HepG2 (cell line): ENCODE results near the gene MOGAT3. TPM values are rescaled to one million over a fixed set of nuclear protein-coding genes. Genes with fewer than 3 reads are reported as not detected.

ENCODE experiments used
- KDM4B ChIP-seq: sonication (generic); formaldehyde crosslinking; IDR thresholded peaks from 2 replicates; pipeline ENCODE4 v1.4.0; 2020; ENCODE audit warnings: missing genetic modification reagents
- MTA3 ChIP-seq: sonication (generic); formaldehyde crosslinking; IDR thresholded peaks from 2 replicates; pipeline ENCODE4 v1.4.0; 2020; ENCODE audit warnings: missing genetic modification reagents
- POLR2AphosphoS5 ChIP-seq: IDR thresholded peaks from 2 replicates; pipeline ENCODE4 v1.6.1; 2012; ENCODE audit warnings: low read depth, low read length
- SOX13 ChIP-seq, 3 experiments: fragments of 450-650 bp in 1 of 3; sonication (generic) in 1 of 3; formaldehyde crosslinking in 1 of 3; IDR thresholded peaks in 2 of 3; conservative IDR thresholded peaks in 1 of 3; 2 replicates each; pipeline versions ENCODE4 v1.5.0 to v1.6.1; 2016 to 2020; ENCODE audit warnings: antibody characterized with exemption in 1 of 3, mild to moderate bottlenecking in 1 of 3, missing compliant biosample characterization in 1 of 3, missing genetic modification reagents in 1 of 3, moderate library complexity in 1 of 3
- TCF7L2 ChIP-seq: IDR thresholded peaks from 2 replicates; pipeline ENCODE4 v1.6.1; 2011; ENCODE audit warnings: mild to moderate bottlenecking, low read depth, low read length, moderate library complexity
- XRCC5 ChIP-seq: fragments of 200-400 bp; formaldehyde crosslinking; optimal IDR thresholded peaks from 2 replicates; pipeline ENCODE3; 2017; ENCODE audit warnings: mild to moderate bottlenecking, low read length
- ZMYM3 ChIP-seq: sonication (generic); formaldehyde crosslinking; IDR thresholded peaks from 2 replicates; pipeline ENCODE4 v1.5.1; 2020; ENCODE audit warnings: mild to moderate bottlenecking, missing genetic modification reagents
- ZNF225 ChIP-seq: sonication (generic); formaldehyde crosslinking; IDR thresholded peaks from 2 replicates; pipeline ENCODE4 v1.4.0; 2020; ENCODE audit warnings: mild to moderate bottlenecking, missing genetic modification reagents
- ZNF383 ChIP-seq: sonication (generic); formaldehyde crosslinking; IDR thresholded peaks from 2 replicates; pipeline ENCODE4 v1.4.0; 2020; ENCODE audit warnings: missing genetic modification reagents, mild to moderate bottlenecking, borderline replicate concordance
- ZNF441 ChIP-seq: sonication (generic); formaldehyde crosslinking; IDR thresholded peaks from 2 replicates; pipeline ENCODE4 v1.7.0; 2021; ENCODE audit warnings: missing genetic modification reagents, borderline replicate concordance
- polyA plus RNA-seq, 8 experiments: library from polyadenylated mRNA; depleted of rRNA in 3 of 8; stranded (reverse) in 7 of 8; unstranded in 1 of 8; fragments of >200 nt; fragmentation: Illumina TruSeq in 4 of 8; extraction: Trizol in 4 of 8; gene quantifications; 2 replicates each; pipeline versions ENCODE4 v1.2.1 to v1.2.3, GENCODE V29; 2011 to 2016; ENCODE audit warnings: low read depth in 4 of 8, missing spikeins in 1 of 8, mixed read lengths in 1 of 8; ENCODE audit not compliant: insufficient read depth in 1 of 8
- total RNA-seq, 5 experiments: library from RNA; depleted of rRNA; stranded (reverse); fragments of >200 nt; fragmentation: Illumina TruSeq; extraction: Trizol; gene quantifications; 2 replicates each; pipeline ENCODE4 v1.2.3, GENCODE V29; 2016; ENCODE audit warnings: low read depth in 1 of 5
- TF ChIP-seq, protein P1 (sequence below): conservative IDR thresholded peaks from 2 replicates; pipeline ENCODE4 v1.6.1; 2018; ENCODE audit warnings: missing genetic modification reagents
- TF ChIP-seq, protein P2 (sequence below): sonication (generic); formaldehyde crosslinking; conservative IDR thresholded peaks from 2 replicates; pipeline ENCODE4 v1.4.0; 2020; ENCODE audit warnings: missing genetic modification reagents
- TF ChIP-seq, protein P3 (sequence below): IDR thresholded peaks from 2 replicates; pipeline ENCODE4 v1.6.1; 2016; ENCODE audit warnings: missing genetic modification reagents, missing compliant biosample characterization
- TF ChIP-seq, protein P4 (sequence below): sonication (generic); formaldehyde crosslinking; IDR thresholded peaks from 2 replicates; pipeline ENCODE4; 2020; ENCODE audit warnings: missing genetic modification reagents, mild to moderate bottlenecking, borderline replicate concordance
- TF ChIP-seq, protein P5 (sequence below): sonication (generic); formaldehyde crosslinking; IDR thresholded peaks from 2 replicates; pipeline ENCODE4 v1.5.1; 2020; ENCODE audit warnings: missing genetic modification reagents, mild to moderate bottlenecking, borderline replicate concordance
- TF ChIP-seq, protein P6 (sequence below): sonication (generic); formaldehyde crosslinking; IDR thresholded peaks from 2 replicates; pipeline ENCODE4 v1.5.1; 2020; ENCODE audit warnings: missing genetic modification reagents, mild to moderate bottlenecking, borderline replicate concordance

The MOGAT3 gene
- total and polyA plus RNA-seq, 2 of the 13 experiments (the other 11 are each of a cell fraction or from before 2014, with no cell fraction given): 22.5 to 30.5 TPM

GRCh38 chr7:101200862-101201599 is at the start of gene MOGAT3 (continued):
- TF ChIP-seq SOX13 (IDR thresholded peaks at IDR 0.05) (0 out of 2 replicates have a peak, but pooled peaks have one; percentile 40), SOX13 (CRISPR knock-in tag; conservative IDR thresholded peaks at IDR 0.05 in 1 of 2, IDR thresholded peaks at IDR 0.05 in 1 of 2) (peak in 1 of 2 experiments; percentile 63; a peak in 2 of 4 replicates), ZNF441 (CRISPR knock-in tag) (no peak; the same call in 1 of the 2 replicates), POLR2AphosphoS5 (peak; percentile 99), ZNF225 (CRISPR knock-in tag) (no peak), KDM4B (CRISPR knock-in tag) (no peak; the same call in 1 of the 2 replicates), MTA3 (no peak), ZNF383 (CRISPR knock-in tag) (no peak), XRCC5 (peak; percentile 40), TCF7L2 (no peak), ZMYM3 (CRISPR knock-in tag) (no peak; the same call in 1 of the 2 replicates)
- TF ChIP-seq, protein P1, sequence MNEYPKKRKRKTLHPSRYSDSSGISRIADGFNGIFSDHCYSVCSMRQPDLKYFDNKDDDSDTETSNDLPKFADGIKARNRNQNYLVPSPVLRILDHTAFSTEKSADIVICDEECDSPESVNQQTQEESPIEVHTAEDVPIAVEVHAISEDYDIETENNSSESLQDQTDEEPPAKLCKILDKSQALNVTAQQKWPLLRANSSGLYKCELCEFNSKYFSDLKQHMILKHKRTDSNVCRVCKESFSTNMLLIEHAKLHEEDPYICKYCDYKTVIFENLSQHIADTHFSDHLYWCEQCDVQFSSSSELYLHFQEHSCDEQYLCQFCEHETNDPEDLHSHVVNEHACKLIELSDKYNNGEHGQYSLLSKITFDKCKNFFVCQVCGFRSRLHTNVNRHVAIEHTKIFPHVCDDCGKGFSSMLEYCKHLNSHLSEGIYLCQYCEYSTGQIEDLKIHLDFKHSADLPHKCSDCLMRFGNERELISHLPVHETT (CRISPR knock-in tag): 0 out of 2 replicates have a peak, but pooled peaks have one; percentile 56
- TF ChIP-seq, protein P2, sequence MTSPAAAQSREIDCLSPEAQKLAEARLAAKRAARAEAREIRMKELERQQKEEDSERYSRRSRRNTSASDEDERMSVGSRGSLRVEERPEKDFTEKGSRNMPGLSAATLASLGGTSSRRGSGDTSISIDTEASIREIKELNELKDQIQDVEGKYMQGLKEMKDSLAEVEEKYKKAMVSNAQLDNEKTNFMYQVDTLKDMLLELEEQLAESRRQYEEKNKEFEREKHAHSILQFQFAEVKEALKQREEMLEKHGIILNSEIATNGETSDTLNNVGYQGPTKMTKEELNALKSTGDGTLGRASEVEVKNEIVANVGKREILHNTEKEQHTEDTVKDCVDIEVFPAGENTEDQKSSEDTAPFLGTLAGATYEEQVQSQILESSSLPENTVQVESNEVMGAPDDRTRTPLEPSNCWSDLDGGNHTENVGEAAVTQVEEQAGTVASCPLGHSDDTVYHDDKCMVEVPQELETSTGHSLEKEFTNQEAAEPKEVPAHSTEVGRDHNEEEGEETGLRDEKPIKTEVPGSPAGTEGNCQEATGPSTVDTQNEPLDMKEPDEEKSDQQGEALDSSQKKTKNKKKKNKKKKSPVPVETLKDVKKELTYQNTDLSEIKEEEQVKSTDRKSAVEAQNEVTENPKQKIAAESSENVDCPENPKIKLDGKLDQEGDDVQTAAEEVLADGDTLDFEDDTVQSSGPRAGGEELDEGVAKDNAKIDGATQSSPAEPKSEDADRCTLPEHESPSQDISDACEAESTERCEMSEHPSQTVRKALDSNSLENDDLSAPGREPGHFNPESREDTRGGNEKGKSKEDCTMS (CRISPR knock-in tag): no peak
- TF ChIP-seq, protein P3, sequence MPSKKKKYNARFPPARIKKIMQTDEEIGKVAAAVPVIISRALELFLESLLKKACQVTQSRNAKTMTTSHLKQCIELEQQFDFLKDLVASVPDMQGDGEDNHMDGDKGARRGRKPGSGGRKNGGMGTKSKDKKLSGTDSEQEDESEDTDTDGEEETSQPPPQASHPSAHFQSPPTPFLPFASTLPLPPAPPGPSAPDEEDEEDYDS (CRISPR knock-in tag): peak; percentile 89
- TF ChIP-seq, protein P4, sequence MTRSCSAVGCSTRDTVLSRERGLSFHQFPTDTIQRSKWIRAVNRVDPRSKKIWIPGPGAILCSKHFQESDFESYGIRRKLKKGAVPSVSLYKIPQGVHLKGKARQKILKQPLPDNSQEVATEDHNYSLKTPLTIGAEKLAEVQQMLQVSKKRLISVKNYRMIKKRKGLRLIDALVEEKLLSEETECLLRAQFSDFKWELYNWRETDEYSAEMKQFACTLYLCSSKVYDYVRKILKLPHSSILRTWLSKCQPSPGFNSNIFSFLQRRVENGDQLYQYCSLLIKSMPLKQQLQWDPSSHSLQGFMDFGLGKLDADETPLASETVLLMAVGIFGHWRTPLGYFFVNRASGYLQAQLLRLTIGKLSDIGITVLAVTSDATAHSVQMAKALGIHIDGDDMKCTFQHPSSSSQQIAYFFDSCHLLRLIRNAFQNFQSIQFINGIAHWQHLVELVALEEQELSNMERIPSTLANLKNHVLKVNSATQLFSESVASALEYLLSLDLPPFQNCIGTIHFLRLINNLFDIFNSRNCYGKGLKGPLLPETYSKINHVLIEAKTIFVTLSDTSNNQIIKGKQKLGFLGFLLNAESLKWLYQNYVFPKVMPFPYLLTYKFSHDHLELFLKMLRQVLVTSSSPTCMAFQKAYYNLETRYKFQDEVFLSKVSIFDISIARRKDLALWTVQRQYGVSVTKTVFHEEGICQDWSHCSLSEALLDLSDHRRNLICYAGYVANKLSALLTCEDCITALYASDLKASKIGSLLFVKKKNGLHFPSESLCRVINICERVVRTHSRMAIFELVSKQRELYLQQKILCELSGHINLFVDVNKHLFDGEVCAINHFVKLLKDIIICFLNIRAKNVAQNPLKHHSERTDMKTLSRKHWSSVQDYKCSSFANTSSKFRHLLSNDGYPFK (CRISPR knock-in tag): peak; percentile 25; the same call in 1 of the 2 replicates
- TF ChIP-seq, protein P5, sequence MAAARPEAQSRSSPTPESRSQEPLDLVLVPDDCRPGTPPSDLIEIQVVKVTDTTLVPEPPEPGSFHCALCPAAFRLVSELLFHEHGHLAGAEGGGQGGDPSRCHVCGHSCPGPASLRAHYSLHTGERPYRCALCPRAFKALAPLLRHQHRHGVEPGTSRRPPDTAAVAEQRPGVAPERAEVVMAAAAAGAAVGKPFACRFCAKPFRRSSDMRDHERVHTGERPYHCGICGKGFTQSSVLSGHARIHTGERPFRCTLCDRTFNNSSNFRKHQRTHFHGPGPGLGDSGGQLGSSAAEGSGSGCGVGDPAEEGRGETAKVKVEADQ (CRISPR knock-in tag): no peak
- TF ChIP-seq, protein P6, sequence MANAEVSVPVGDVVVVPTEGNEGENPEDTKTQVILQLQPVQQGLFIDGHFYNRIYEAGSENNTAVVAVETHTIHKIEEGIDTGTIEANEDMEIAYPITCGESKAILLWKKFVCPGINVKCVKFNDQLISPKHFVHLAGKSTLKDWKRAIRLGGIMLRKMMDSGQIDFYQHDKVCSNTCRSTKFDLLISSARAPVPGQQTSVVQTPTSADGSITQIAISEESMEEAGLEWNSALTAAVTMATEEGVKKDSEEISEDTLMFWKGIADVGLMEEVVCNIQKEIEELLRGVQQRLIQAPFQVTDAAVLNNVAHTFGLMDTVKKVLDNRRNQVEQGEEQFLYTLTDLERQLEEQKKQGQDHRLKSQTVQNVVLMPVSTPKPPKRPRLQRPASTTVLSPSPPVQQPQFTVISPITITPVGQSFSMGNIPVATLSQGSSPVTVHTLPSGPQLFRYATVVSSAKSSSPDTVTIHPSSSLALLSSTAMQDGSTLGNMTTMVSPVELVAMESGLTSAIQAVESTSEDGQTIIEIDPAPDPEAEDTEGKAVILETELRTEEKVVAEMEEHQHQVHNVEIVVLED: peak; percentile 33; the same call in 1 of the 2 replicates
